ENCODE results near the gene DCTD.

The DCTD gene

GRCh38 chr4:182884040-182884439 lies 33.1 kb downstream of the DCTD start:
- peaks cover 5% of the 10 kb centered on the region; the same call in 1 of the 2 replicates for H3K9me3 ChIP-seq (ENCODE audit: insufficient read depth, low read length)
- H3K4me2 ChIP-seq (ENCODE audit: low read depth, low read length, poor library complexity, severe bottlenecking), result no peak overlapping the region
- no peaks in the 10 kb centered on the region for H3K27me3 ChIP-seq (ENCODE audit: low read length)
- no peaks in the 10 kb centered on the region for H3K9me2 ChIP-seq (replicated peaks; ENCODE audit: insufficient read depth, low read length)
- H4K20me1 ChIP-seq (ENCODE audit: low read depth, low read length), result no peaks in the 10 kb centered on the region
- peaks cover 3% of the 10 kb centered on the region; the same call in 1 of the 2 replicates for H3K36me3 ChIP-seq (ENCODE audit: low read length)
- H3K9ac ChIP-seq (ENCODE audit: low read length), result no peak overlapping the region
- TF ChIP-seq CTCF (IDR thresholded peaks at IDR 0.05; ENCODE audit: insufficient read depth, low read length, poor library complexity, severe bottlenecking) (no peak), EZH2phosphoT487 (conservative IDR thresholded peaks at IDR 0.05; ENCODE audit: low read length) (no peak)
- no peak overlapping the region for H3K27ac ChIP-seq (ENCODE audit: low read depth, low read length)
- no peak overlapping the region for H3K4me3 ChIP-seq (ENCODE audit: insufficient read depth, low read length, poor library complexity, severe bottlenecking)
- no peaks in the 10 kb centered on the region for H3F3A ChIP-seq (ENCODE audit: insufficient read depth)
- H2AFZ ChIP-seq (ENCODE audit: low read depth, low read length, severe bottlenecking), result no peak overlapping the region
- no peaks in the 10 kb centered on the region for H3K79me2 ChIP-seq (ENCODE audit: insufficient read depth, low read length)

- Histone ChIP-seq H3F3A (ENCODE audit: insufficient read depth) (no peaks in the 10 kb centered on the region), H3K9ac (ENCODE audit: low read length) (no peak overlapping the region), H3K27me3 (ENCODE audit: low read length) (no peaks in the 10 kb centered on the region), H3K36me3 (ENCODE audit: low read length) (peaks cover 3% of the 10 kb centered on the region; the same call in 1 of the 2 replicates), H4K20me1 (ENCODE audit: low read depth, low read length) (no peaks in the 10 kb centered on the region), H3K4me2 (ENCODE audit: low read depth, low read length, poor library complexity, severe bottlenecking) (no peak overlapping the region), H3K9me3 (ENCODE audit: insufficient read depth, low read length) (peaks cover 5% of the 10 kb centered on the region; the same call in 1 of the 2 replicates), H2AFZ (ENCODE audit: low read depth, low read length, severe bottlenecking) (no peak overlapping the region), H3K79me2 (ENCODE audit: insufficient read depth, low read length) (no peaks in the 10 kb centered on the region), H3K4me3 (ENCODE audit: insufficient read depth, low read length, poor library complexity, severe bottlenecking) (no peak overlapping the region), H3K9me2 (replicated peaks; ENCODE audit: insufficient read depth, low read length) (no peaks in the 10 kb centered on the region), H3K27ac (ENCODE audit: low read depth, low read length) (no peak overlapping the region)
- no peak for TF ChIP-seq EZH2phosphoT487 (conservative IDR thresholded peaks at IDR 0.05; ENCODE audit: low read length)
- no peak for TF ChIP-seq CTCF (IDR thresholded peaks at IDR 0.05; ENCODE audit: insufficient read depth, low read length, poor library complexity, severe bottlenecking)
Measured at GRCh38 chr4:182883351-182883750, 33.8 kb downstream of the DCTD start.

- no peaks in the 10 kb centered on the region for H3F3A ChIP-seq (ENCODE audit: insufficient read depth)
- no peaks in the 10 kb centered on the region for H3K27me3 ChIP-seq (ENCODE audit: low read length)
- no peak overlapping the region for H3K27ac ChIP-seq (ENCODE audit: low read depth, low read length)
- no peaks in the 10 kb centered on the region for H3K79me2 ChIP-seq (ENCODE audit: insufficient read depth, low read length)
- no peak for TF ChIP-seq EZH2phosphoT487 (conservative IDR thresholded peaks at IDR 0.05; ENCODE audit: low read length)
- TF ChIP-seq CTCF (IDR thresholded peaks at IDR 0.05; ENCODE audit: insufficient read depth, low read length, poor library complexity, severe bottlenecking), result no peak
- peaks cover 5% of the 10 kb centered on the region; the same call in 1 of the 2 replicates for H3K9me3 ChIP-seq (ENCODE audit: insufficient read depth, low read length)
- H4K20me1 ChIP-seq (ENCODE audit: low read depth, low read length), result no peaks in the 10 kb centered on the region
- no peak overlapping the region for H2AFZ ChIP-seq (ENCODE audit: low read depth, low read length, severe bottlenecking)
- H3K4me2 ChIP-seq (ENCODE audit: low read depth, low read length, poor library complexity, severe bottlenecking), result no peak overlapping the region
- H3K9me2 ChIP-seq (replicated peaks; ENCODE audit: insufficient read depth, low read length), result no peaks in the 10 kb centered on the region
- H3K9ac ChIP-seq (ENCODE audit: low read length), result no peak overlapping the region
- peaks cover 3% of the 10 kb centered on the region; the same call in 1 of the 2 replicates for H3K36me3 ChIP-seq (ENCODE audit: low read length)
- H3K4me3 ChIP-seq (ENCODE audit: insufficient read depth, low read length, poor library complexity, severe bottlenecking), result no peak overlapping the region
Measured at GRCh38 chr4:182881914-182882313, 35.3 kb downstream of the DCTD start.

Data from SU-DHL-6 (cell line).